Vagina (tissue), 2 donors: ENCODE data around the gene MED13L. TPM values are rescaled to one million over a fixed set of nuclear protein-coding genes. Genes with fewer than 3 reads are reported as not detected.

Experiments used
- DNase-seq, 2 donors: peaks; one replicate each; pipeline ENCODE4 v3.0.0-alpha.2; 2017; ENCODE audit errors: extremely low spot score in 2 of 2
- H3K27ac ChIP-seq: fragments of 200-600 bp; sonication (generic); one replicate; pipeline ENCODE4 v1.5.1; 2019
- H3K27me3 ChIP-seq: fragments of 200-600 bp; sonication (generic); one replicate; pipeline ENCODE4 v1.5.1; 2019
- H3K36me3 ChIP-seq, 2 donors: fragments of 200-600 bp; sonication (generic); one replicate each; pipeline ENCODE4 v1.5.1; 2017 to 2019
- H3K4me1 ChIP-seq: fragments of 200-600 bp; sonication (generic); one replicate; pipeline ENCODE4 v1.5.1; 2019
- H3K4me3 ChIP-seq, 2 donors: fragments of 200-600 bp; sonication (generic); 1 replicate in 1 of 2; 2 replicates in 1 of 2; pipeline ENCODE4 v1.5.1; 2016 to 2019
- H3K9me3 ChIP-seq: fragments of 200-600 bp; sonication (generic); one replicate; pipeline ENCODE4 v1.5.1; 2019
- CTCF ChIP-seq, 3 experiments: fragments of 450-650 bp in 2 of 3; fragments of 200-600 bp in 1 of 3; sonication (generic) in 1 of 3; IDR thresholded peaks; one replicate each; pipeline ENCODE4 v1.5.1; 2017 to 2019; ENCODE audit warnings: antibody characterized with exemption in 3 of 3, mild to moderate bottlenecking in 2 of 3, moderate library complexity in 2 of 3
- POLR2A ChIP-seq, 2 donors: fragments of 450-650 bp; IDR thresholded peaks; one replicate each; pipeline ENCODE4 v1.6.1; 2017; ENCODE audit warnings: antibody characterized with exemption in 2 of 2, mild to moderate bottlenecking in 2 of 2, moderate library complexity in 2 of 2
- POLR2AphosphoS5 ChIP-seq, 2 donors: sonication (generic); formaldehyde crosslinking; IDR thresholded peaks; one replicate each; pipeline ENCODE4 v1.9.0; 2017; ENCODE audit warnings: antibody characterized with exemption in 2 of 2, mild to moderate bottlenecking in 2 of 2, low read depth in 1 of 2; ENCODE audit not compliant: insufficient read depth in 1 of 2
- intact Hi-C: fragments of 100-400 bp; cut with DNase I; formaldehyde crosslinking; loops from one replicate; pipeline ENCODE4 v1.15.1; 2023
- total RNA-seq: library from RNA; depleted of rRNA; stranded (reverse); fragments of >200 nt; gene quantifications from one replicate; pipeline ENCODE4 v1.2.3, GENCODE V29; 2016

MED13L gene
- total RNA-seq, 1 donor from 2014 or later, result 161 TPM

GRCh38 chr12:115916910-115917668 is 360.4 kb downstream of the MED13L start:
- Histone ChIP-seq H3K4me3 (peak overlapping the region; percentile 30 to 40), H3K27ac (no peak overlapping the region), H3K27me3 (no peaks in the 10 kb centered on the region), H3K36me3 (no peaks in the 10 kb centered on the region), H3K9me3 (no peaks in the 10 kb centered on the region), H3K4me1 (peaks cover 7% of the 10 kb centered on the region)
- intact Hi-C loops, result loop anchor here (5.0 kb wide), 1 partner anchor 1260 kb away; no protein-coding TSS in a partner anchor
- TF ChIP-seq POLR2AphosphoS5 (IDR thresholded peaks at IDR 0.05; ENCODE audit: insufficient read depth in 1 of 2, low read depth in 1 of 2) (no peak), CTCF (IDR thresholded peaks at IDR 0.05) (peak; percentile 93 to 99 (median 95))
- no peak for DNase-seq

DNA sequence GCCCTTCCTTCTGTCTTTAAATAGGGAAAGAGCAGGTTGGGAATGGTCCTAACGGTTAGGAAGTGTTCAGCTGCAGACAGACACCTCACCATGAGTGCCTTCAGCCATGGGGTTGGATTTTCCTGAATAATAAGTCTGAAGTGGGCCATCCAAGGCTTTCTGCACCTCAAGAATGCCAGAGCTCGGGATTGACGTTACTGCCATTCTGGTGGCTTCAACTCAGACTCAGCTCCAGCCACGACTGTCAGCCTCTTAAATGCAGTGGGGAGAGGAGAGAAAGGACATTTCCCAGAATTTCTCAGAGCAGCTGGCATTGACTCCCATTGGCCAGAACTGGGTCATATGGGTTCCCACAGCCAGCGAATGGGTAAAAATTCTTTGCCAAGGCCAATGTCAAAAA is 363.4 kb downstream of the MED13L start:
- TF ChIP-seq CTCF (IDR thresholded peaks at IDR 0.05) (no peak), POLR2A (IDR thresholded peaks at IDR 0.05) (no peak), POLR2AphosphoS5 (IDR thresholded peaks at IDR 0.05; ENCODE audit: insufficient read depth in 1 of 2, low read depth in 1 of 2) (no peak)
- Histone ChIP-seq H3K27ac (no peak overlapping the region), H3K4me1 (peaks cover 7% of the 10 kb centered on the region), H3K27me3 (no peaks in the 10 kb centered on the region), H3K4me3 (no peak overlapping the region), H3K9me3 (no peaks in the 10 kb centered on the region), H3K36me3 (no peaks in the 10 kb centered on the region)
- peak in 1 of 2 donors; percentile 54 for DNase-seq
- intact Hi-C loops, result no loop called here

DNA sequence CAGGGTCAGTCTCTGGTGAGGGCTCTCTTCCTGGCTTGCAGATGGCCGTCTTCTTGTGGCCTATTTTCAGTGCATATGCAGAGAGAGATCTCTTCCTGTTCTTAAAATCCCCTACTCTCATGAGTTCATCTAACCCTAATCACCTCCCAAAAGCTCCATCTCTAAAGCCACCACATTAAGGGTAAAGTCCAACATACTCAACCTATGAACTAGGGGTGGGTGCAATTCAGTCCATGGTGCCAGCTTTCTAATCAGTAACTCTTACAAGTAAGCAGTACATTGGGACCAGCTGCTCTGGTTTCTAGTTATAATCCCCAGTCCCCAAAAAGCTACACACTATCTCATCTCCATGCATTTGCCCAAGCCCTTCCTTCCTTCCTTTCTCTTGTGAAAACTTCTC is 365.1 kb downstream of the MED13L start:
- DNase-seq, result no peak
- H3K36me3 ChIP-seq, result no peaks in the 10 kb centered on the region
- intact Hi-C loops, result no loop called here
- no peaks in the 10 kb centered on the region for H3K27me3 ChIP-seq
- TF ChIP-seq POLR2A (IDR thresholded peaks at IDR 0.05), result no peak
- TF ChIP-seq POLR2AphosphoS5 (IDR thresholded peaks at IDR 0.05; ENCODE audit: insufficient read depth in 1 of 2, low read depth in 1 of 2), result no peak
- no peak for TF ChIP-seq CTCF (IDR thresholded peaks at IDR 0.05)
- H3K27ac ChIP-seq, result no peak overlapping the region
- no peak overlapping the region for H3K4me3 ChIP-seq
- no peaks in the 10 kb centered on the region for H3K9me3 ChIP-seq
- peaks cover 7% of the 10 kb centered on the region for H3K4me1 ChIP-seq

DNA sequence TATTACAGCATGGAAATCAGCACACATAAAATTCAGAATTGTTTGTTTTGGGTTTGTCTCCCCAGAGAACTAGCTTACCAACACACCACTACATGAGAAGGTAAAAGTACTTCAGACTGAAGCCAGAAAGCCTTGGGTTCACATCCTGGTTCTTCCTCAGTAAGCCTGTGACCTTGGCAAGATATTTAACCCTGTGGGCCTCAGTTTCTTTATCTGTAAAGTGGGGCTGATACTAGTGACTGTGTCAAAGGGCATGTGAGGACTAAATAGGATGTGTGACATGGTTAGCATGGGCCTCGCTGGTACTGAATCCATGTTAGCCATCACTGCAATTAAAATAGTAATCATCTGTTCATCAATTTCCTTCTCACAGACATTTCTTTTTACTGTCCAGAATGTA is 366.1 kb downstream of the MED13L start:
- DNase-seq, result no peak
- Histone ChIP-seq H3K36me3 (no peaks in the 10 kb centered on the region), H3K27me3 (no peaks in the 10 kb centered on the region), H3K9me3 (no peaks in the 10 kb centered on the region), H3K4me1 (no peaks in the 10 kb centered on the region), H3K27ac (no peak overlapping the region), H3K4me3 (no peak overlapping the region)
- TF ChIP-seq POLR2AphosphoS5 (IDR thresholded peaks at IDR 0.05; ENCODE audit: insufficient read depth in 1 of 2, low read depth in 1 of 2) (no peak), CTCF (IDR thresholded peaks at IDR 0.05) (no peak), POLR2A (IDR thresholded peaks at IDR 0.05) (no peak)
- intact Hi-C loops, result no loop called here

- DNase-seq, result no peak
- Histone ChIP-seq H3K4me1 (no peaks in the 10 kb centered on the region), H3K27ac (no peak overlapping the region), H3K9me3 (no peaks in the 10 kb centered on the region), H3K27me3 (no peaks in the 10 kb centered on the region), H3K36me3 (no peaks in the 10 kb centered on the region), H3K4me3 (no peak overlapping the region)
- intact Hi-C loops, result no loop called here
- TF ChIP-seq CTCF (IDR thresholded peaks at IDR 0.05), result no peak
- TF ChIP-seq POLR2A (IDR thresholded peaks at IDR 0.05), result no peak
- TF ChIP-seq POLR2AphosphoS5 (IDR thresholded peaks at IDR 0.05; ENCODE audit: insufficient read depth in 1 of 2, low read depth in 1 of 2), result no peak
These were observed 367.4 kb downstream of the MED13L start for GRCh38 chr12:115910057-115910456.
